HK-2 (cell line): ENCODE results near the gene AVPR2.

Experiments used
- DNase-seq: peaks from one replicate; pipeline ENCODE4 v3.0.0-alpha.2; 2018; ENCODE audit not compliant: unreplicated experiment

The AVPR2 gene

DNA sequence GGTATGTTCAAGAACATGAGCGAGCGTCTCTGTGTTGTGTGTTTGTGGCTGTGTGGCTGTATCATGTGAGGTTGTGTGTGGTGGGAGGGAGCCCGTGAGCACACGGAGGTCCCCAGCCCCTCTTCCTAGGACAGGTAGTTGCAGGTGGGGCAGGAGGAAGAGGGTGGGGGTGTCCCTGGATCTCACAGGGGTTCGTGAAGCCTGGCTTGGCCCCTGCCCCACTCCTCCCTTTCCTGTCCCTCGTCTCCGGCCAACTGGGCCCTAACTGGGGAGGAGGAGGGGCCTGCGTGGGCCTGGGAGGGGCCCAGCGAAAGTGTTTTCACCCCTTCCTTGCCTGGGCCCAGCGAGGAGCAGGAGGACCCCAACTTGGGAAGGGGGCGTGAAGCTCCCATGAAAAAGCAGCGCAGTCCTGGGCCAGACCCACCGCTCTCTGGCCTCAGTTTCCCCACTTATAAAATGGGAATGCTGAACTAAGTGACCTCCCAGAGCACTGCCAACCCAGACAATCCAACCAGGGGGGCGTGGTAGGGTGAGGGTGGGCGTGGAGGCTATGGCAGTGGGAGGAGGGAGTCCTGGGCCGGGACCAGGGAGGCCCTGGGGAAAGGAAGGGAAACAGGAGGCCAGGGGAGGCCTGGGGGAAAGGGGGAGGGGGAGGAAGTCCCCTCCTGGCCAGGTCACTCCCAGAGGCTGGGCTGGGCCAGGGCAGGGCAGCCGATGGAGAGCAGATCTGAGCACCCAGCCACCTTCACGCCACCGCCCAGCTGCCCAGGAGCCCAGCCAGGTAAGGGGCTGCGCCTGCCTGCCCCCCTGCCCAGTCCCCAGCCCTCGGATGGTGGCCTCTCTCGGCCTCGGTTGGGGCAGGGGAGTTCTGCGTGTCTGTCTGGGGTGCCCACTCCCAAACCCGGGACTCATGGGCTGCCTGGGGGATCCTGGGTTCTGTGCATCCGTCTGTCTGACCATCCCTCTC is at the start of gene AVPR2:
TSS of gene AVPR2 (plus strand) at position 683 of the 967 bp plus-strand sequence. CDS start 473 bp downstream, outside the sequence.
- DNase-seq = peak; percentile 53

DNA sequence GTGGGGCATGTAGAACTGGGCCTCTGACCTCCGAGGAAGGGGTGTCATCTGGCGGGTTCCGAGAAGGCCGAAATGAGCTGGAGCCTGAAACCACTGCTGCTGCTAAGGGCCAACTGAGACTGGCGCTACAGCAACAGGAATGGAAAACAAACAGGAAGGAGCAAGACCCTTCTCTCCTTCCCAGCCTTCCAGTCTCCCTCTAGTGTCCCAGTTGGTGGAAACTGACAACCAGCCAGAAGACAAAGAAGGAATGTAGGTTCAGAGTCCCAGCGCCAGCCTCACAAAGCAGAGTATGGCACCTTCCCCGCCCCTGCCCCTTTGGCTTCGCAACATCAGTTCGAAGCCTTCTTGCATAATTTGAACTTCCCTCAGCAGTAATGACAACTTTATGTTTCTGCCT is 49.8 kb upstream of the AVPR2 start:
- DNase-seq = no peak

DNA sequence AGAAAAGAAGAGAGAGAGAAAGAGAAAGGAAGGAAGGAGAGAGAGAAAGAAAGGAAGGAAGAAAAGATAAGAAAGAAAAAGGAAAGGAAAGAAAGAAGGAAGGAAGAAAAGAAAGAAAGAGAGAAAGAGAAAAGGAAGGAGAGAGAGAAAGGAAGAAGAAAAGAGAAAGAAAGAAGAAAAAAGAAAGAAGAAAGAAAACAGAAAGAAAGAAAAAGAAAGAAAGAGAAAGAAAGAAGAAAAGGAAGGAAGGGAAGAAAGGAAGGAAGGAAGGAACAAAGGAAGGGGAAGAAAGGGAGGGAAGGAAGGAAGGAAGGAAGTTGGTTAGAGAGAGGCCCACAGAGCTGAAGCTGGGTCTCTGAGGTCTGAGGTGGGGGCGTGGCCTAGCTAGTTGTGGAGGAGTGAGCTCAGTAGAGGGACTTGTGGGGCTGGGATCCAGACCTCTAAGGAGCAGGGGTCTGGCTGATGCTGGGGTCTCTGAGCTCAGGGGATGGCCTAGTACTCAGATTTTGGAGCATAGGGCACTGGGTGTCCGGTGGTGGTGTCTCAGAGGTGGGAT is 47.0 kb upstream of the AVPR2 start:
- DNase-seq = no peak

DNA sequence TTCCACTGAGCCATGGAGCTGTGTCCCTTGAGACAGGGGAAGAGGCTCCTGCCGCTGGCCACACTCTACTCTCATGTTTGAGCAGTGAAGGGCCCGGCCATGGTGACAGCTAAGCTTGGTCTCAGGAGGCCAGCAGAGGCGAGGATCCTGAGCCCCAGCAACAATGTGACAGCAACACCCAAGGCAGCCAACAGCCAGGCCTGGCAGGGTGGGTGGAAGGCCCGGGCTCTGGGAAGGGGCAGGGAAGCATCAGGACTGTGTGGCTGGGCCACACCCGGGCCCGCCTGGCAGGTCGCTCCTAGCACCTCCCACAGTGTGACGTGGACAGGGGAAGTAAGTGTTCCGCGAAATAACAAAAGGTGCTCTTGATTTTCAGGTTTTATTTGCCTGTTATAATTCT is 43.3 kb upstream of the AVPR2 start:
- DNase-seq = no peak

DNA sequence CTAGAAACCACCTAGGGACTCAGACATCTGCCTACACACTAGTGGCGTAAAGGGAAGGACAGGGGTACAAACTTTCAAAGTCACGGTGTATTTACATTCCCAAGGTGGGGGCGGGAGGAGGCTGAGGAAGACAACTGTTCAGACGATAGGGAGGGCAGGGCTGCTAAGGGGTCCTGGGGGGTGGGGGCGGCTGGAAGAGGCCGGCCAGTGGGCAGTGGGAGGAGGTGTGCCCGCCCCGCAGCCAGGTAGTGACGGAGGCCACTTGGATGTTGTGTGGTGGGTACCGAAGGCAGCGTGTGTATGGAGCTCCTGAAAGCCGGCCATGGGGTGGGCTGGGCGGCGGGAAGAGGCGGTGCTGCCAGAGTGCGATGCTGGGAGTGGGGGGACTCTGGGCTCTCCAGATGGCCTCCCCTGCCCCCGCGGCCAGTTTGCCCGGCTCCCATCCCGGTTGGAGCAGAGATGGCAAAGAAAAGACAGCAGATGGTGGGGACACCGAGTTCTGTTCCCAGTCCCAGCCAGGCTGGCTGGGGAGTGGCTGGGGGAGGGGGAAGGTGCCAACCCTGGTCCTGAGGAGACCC is 42.7 kb upstream of the AVPR2 start:
- no peak for DNase-seq

DNA sequence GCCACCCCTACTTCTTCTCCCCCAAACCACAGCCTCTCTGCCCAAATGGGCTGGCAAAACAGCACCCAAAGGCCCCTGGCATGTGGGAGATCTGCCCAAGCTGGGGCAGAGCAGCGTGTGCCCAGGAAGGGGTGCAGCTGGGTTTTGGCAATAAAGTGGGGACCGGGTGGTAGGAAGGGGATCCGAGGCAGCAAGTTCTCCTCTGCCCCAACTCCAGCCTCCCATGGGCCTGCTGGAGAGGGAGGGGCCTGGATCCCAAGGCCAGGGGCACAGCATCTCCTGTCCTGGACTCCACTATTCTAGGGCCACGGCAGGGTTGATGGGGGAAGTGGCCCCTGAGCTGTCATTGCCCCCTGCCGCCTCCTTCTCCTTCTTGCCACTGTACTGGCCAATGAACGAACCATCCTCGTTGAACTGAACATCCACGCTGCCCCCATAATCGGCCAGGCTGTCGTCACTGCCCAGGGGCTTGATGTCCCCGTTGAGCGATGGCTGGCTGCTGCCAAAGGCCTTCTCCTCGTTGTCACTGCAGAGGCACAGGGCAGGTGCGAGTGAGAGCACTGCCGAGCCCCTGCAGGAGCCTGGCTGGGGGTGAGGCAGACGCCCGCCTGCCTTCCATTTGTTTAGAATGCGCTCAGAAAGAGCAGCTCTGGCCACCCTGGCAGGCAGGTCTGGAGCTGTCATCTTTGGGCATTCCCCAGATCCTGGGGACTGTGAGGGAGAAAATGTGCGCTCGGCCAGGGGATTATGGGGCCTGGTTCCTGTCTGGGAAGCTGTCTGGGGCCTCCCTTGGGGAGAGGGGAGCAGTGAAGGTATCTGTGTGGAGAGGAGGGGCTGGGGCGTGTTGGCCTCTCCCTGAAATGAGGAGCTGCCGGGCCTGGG is 41.9 kb upstream of the AVPR2 start:
- DNase-seq = no peak

DNA sequence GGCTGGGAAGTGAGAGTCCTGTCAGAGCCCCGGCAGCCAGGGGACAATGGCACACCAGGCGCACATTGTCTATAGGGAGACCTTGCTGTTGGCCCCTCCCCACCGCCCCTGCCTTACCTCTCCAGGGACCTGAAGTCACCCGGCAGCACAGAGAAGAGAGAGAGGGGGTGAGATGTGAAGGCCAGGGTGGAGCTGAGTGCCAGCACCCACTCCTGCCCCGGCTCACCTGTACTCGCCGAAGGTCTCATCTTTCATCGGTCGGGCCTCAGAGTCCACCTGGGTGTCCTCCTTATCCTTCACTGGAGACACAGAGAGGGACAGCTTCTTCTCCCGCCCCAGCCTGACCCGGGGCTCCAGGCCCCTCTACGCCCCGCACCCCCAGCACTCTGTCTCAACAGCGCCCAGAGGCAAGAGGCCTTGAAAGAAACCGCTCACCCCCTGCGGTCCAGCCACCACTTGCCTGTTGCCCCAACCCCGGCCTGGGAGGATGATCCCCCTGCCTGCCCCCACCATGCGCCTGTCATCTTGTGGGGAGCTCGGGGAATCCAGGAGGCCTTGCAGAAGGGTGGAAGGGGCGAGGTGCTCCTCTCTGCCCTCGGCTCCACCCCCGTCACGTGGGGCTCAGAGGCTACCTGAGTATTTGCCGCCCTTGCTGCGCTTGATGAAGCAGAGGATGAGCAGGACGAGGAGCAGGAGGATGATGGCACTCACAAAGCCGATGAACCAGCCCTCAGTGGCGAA is 41.1 kb upstream of the AVPR2 start:
- DNase-seq = no peak

DNA sequence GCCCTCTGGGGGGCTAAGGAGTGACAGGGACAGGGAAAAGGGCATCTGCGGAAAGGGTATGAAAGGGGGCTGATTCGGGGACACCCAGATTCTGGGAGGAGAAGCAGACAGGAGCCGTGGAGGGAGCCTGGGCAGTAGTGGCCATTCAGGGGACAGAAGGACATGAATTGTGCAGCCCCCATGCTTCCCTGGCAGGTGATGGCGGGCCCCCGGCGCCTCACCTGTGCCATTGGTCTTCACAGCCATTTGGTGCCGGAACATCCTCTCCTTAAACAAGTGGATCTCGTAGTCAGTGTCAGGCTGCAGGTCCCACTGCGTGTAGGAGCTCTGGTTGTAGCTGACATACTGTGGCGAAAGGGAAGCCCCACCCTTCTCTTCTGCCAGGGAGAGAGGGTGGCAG is 40.4 kb upstream of the AVPR2 start:
- DNase-seq = no peak

DNA sequence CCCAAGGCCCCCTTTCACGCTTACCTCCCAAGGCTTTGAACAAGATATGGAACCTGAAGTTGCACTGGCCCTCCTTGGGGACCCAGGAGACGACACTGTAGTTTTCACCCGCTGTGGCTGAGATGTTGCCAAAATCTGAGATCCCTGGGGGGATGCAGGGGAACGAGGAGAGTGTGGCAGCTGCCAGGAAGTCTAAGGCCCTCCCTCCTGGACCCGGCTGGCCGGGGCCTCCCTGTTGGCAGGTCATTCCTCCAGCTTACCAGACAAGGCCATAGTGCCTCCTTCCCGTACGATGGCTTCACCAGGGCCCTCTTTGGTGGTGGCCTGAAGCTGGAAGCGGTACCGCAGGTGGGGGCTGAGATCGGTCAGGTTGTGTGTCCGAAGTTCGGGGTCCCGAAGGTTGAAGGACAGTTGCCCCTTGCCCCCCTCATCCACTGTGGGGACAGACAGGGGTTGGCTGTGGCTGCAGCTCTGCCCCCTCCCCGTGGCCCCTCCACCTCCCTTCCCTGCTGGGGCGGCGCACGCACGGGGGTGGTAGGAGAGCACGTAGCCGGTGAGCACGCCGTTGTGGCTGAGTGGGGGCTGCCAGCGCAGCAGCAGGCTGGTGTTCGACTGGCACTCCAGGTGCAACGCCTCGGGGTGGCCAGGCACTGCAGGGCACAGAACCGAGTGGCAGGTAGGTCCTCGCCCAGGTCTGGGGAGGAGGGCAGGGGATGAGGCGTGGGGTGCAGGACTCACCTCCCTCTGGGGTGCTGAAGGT is 39.7 kb upstream of the AVPR2 start:
- DNase-seq = no peak

DNA sequence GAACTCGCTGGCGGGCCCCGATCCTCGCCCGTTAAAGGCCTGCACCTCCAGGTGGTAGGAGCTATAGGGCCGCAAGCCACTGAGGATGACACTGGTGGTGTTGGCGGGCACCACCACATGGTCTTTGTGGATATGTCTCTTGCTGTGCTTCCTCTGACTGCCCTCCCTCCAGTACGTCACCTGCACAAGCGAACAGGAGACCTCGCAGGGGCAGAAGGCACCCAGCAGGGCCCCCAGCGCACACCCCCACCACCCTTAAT is 39.2 kb upstream of the AVPR2 start:
- DNase-seq = no peak

DNA sequence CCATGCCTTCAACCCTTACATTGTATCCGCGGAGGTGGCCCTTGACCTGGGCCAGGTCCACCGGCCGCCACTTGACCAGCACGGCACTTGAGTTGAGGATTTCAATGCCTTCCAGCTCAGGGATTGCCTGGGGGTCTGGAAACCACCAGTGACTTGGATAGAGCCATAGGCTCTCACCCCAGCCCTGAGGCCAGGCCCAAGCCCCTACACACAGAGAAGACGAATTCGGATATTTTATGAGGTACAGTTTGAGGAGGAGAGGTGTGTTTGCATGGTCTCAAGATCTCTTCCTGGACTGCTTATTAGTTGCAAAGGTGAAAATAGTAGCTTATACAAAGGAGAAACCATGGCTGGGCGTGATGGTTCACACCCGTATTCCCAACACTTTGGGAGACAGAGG is 38.8 kb upstream of the AVPR2 start:
- DNase-seq = no peak

DNA sequence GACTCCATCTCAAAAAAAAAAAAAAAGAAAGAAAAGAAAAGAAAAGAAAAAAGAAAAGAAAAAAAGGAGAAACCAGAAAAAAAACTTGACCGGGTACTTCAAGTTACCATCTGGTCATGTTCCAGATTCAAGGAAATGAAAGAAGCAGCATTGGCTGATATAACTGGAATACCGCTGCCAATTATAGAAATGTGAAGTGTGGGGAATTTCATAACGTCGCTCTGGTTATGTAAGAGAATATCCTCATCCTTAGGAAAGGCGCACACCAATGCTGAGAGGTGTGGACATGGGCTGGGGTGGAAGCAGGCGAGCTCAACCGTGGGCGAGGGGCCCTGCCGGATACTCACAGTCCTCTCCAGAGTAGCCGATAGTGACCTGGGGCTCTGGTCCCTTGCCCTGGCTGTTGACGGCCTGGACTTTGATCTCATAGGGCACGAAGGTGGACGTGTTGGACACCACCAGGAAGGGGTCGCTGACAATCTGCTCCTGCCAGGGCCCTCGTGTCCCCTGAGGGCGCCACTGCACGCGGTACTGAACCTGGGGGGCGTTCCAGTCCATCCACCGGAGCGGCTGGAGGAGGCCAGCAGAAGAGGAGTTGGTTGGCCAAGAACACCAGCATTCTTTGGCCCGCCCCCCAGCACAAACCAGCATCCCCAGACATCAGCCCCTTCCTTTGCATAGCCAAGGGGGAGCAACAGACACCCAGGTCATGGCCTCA is 38.0 kb upstream of the AVPR2 start:
- no peak for DNase-seq

DNA sequence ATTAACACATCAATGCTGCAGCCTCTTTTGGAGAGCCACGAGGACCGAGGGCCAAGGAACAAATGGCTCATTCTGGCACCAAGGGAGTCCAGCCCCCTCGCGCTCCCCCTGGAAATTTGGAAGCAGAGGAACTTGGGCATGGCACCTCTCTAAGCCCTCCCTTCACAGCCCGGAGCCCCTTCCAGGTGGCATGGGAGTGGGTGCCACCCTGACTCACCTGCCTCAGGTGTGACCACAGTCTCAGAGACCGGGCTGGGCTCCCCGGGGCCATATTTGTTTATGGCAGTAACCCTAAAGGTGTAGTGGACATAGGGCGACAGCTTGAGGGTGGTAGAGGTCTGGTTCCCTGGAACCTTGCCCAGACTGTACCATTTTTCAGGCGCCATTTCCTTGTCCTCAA is 37.3 kb upstream of the AVPR2 start:
- DNase-seq = no peak

DNA sequence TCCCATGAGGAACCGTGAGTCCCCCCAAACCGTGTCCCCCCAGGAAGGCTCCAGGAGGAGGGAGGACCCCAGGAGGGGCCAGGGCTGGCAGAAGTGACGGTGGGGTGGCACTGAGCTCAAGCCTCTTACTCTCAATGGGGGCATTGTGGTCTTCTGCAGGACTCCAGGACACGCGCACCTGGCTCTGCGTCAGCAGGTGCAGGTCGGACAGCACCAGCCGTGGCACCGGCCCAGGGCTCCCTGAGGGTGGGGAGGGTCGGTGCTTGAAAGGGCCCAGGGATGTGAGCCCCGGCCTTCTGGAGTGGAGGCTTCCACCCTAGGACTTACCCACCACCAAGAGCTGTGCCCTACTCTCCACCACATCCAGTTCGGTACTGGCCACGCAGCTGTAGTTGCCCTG is 36.8 kb upstream of the AVPR2 start:
- DNase-seq = no peak

DNA sequence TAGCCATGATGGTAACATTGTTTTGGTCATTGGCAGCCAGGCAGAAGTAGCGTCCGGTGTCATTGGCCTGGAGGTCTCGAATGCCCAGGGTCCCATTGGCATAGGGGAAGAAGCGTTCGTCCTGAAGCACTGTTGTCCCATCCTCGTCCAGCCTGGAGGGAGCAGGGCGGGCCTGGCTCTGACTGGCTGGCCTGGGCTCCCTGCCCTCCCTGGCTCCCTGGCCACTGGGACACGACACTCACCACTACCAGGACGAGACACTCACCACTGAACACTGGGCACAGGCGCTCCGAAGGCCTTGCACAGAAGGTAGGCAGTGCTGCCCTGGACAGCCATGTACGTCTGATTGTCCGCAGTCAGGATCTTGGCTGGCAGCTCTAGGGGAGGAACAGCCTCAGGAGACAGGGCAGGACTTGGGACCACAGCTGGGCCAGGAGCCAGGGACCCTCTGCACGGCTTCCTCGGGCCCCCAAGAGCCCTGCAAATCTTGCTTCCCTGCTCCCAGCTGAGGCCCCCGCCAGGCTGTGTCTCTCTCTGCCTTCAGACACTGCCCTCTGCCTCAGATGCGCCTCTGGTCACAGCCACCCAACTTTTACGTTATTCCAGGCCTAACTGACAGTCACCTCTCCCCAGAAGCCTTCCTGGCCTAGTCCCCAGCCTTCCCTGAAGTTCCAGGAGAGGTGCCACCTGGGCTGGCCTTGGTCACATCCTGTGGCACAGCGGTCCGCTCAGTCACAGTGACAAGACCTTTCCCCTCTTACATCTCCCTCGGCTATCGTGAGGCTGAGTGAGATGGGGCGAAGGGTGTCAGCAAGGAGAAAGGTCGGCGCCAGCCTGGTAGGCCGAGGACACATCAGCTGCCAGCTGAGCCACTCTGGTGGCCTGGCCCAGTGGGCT is 35.6 kb upstream of the AVPR2 start:
- DNase-seq = no peak

DNA sequence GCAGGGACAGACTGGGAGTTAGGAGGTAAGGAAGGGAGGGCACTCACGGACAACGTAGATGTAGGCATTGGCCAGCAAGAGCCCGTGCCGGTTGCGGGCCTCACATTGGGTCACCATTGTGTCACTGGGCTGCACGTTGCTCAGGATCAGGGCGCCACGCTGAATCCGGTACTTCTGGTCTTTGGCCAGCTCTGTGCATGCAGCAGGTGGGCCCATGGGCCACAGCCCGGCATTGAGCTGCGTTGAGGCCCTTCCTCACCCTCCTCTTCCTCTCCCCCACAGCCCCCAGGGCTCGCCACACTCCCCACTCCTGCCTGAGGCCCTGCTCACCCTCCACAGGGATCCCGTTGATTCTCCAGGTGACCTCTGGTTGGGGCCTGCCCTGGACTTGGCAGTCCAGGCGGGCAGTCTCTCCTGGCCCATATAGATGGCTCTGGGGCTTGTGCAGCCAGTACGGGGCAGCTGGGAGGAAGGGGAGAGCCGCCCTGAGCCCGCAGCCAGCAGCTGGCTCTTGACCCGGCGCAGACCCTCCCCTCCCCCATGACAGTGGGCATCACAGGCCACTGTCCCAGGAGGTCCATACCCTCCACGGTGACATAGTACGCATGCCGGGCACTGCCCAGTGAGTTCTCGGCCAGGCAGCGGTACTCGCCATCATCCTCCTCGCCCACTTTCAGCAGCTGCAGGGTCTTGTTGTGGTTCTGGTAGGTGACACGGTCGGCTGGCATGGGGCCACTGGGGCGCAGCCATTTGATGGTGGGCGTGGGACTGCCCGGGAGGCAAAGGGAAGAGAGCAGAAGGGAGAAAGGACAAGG is 34.8 kb upstream of the AVPR2 start:
- no peak for DNase-seq

DNA sequence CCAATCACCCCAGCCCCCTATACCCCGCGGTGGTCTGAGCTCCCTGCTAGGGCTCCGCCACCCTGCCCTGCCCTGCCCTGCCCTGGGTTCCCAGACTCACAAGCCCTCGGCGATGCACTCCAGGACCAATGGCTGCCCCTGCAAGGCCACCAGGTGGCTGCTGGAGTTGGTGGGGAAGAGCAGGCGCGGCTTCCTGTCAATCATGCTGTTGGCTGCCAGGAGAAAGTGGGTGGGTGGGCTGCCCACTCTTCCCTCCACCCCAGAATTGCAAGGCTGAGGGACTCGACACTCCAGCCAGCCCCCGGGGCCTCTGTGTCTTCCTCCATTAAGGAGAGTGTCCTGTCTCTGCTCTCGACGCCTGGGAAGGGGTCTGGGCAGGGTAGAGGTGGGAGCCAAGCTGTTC is 34.2 kb upstream of the AVPR2 start:
- DNase-seq = no peak

DNA sequence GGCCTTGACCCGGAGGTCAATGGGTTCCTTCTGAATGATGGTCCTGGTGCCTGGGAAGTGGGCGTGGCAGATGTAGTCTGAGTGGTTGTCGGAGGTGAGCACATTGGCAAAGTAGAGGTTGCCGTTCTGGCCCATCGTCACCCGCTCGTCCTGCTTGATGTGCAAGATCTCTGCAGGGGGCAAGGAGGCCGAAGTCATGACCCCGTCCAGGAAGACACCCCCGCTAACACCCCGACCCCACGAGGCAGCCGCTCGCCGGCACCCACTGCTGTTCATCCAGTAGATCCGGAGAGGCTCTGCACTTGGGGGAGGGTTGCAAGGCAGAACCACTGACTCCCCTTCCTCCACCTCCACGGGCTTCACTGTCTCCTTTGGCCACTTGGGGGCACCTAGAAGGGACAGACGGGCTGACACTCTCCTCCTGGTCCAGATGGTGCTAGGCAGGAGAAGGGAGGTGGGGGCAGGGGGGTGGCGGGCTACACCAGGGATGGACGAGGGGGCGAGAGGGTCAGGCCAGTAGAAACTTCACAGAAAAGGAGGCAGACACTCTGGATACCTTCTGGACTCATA is 33.6 kb upstream of the AVPR2 start:
- DNase-seq = no peak
